BLaER1 (cell line): ENCODE data around the gene SPEG.

Experiments
- H3K27ac ChIP-seq: shearing (Covaris generic); formaldehyde crosslinking; 2 replicates; pipeline ENCODE4 v1.8.1; 2022
- H3K27me3 ChIP-seq: shearing (Covaris generic); formaldehyde crosslinking; 2 replicates; pipeline ENCODE4 v1.8.1; 2022
- H3K36me3 ChIP-seq: shearing (Covaris generic); formaldehyde crosslinking; 2 replicates; pipeline ENCODE4 v1.8.1; 2022
- H3K4me1 ChIP-seq: shearing (Covaris generic); formaldehyde crosslinking; 2 replicates; pipeline ENCODE4 v1.8.1; 2022
- H3K4me2 ChIP-seq: shearing (Covaris generic); formaldehyde crosslinking; 2 replicates; pipeline ENCODE4 v1.8.1; 2022
- H3K4me3 ChIP-seq: shearing (Covaris generic); formaldehyde crosslinking; 2 replicates; pipeline ENCODE4 v1.8.1; 2022
- H3K9ac ChIP-seq: shearing (Covaris generic); formaldehyde crosslinking; 2 replicates; pipeline ENCODE4 v1.8.1; 2022
- H3K9me3 ChIP-seq: shearing (Covaris generic); formaldehyde crosslinking; 2 replicates; pipeline ENCODE4 v1.8.1; 2022
- H4K20me1 ChIP-seq: shearing (Covaris generic); formaldehyde crosslinking; 2 replicates; pipeline ENCODE4 v1.8.1; 2022
- Cebpa-rat ChIP-seq: shearing (Covaris generic); IDR thresholded peaks from 2 replicates; pipeline ENCODE4 v1.8.1; 2022

Gene SPEG

DNA sequence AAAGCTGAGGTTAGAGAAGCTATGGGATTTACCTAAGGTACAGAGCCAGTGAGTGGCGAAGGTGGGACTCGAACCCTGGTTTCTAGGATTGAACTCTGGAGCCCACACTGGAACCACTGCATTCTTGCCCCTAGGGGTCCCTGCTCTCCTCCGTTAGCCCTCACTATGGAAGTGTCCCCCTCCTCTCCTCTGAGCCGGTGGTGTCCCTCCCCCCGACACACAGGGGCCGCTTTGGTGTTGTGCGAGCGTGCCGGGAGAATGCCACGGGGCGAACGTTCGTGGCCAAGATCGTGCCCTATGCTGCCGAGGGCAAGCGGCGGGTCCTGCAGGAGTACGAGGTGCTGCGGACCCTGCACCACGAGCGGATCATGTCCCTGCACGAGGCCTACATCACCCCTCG lies 55.5 kb downstream of the SPEG start:
- H3K4me3 ChIP-seq = no peak overlapping the region
- no peak for TF ChIP-seq Cebpa-rat
- no peaks in the 10 kb centered on the region for H3K36me3 ChIP-seq
- peaks cover 9% of the 10 kb centered on the region for H3K4me1 ChIP-seq
- H3K9me3 ChIP-seq = no peaks in the 10 kb centered on the region
- H3K9ac ChIP-seq = no peak overlapping the region
- H3K27me3 ChIP-seq = peaks cover 29% of the 10 kb centered on the region
- H3K27ac ChIP-seq = no peak overlapping the region
- H3K4me2 ChIP-seq = no peak overlapping the region
- H4K20me1 ChIP-seq = 0 out of 2 replicates have a peak, but pooled peaks cover 8% of the 10 kb centered on the region

DNA sequence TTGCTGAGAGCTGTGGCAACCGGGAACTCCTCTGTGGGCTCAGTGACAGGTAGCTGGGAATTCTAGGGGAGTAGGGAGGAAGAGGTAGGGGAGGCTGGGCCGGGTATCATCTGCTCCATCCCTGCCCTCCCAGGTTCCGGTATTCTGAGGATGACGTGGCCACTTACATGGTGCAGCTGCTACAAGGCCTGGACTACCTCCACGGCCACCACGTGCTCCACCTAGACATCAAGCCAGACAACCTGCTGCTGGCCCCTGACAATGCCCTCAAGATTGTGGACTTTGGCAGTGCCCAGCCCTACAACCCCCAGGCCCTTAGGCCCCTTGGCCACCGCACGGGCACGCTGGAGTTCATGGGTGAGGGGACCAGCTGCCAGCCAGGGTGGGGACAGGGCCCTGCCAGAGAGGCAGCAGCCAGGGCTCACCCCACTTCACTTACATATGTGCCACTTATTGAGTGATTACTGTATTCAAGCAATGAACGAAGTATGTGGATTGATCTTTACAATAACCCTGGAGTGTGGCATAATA lies 56.0 kb downstream of the SPEG start:
- H3K27me3 ChIP-seq = peaks cover 29% of the 10 kb centered on the region
- no peak overlapping the region for H3K27ac ChIP-seq
- no peaks in the 10 kb centered on the region for H3K9me3 ChIP-seq
- H3K9ac ChIP-seq = no peak overlapping the region
- peaks cover 14% of the 10 kb centered on the region for H3K4me1 ChIP-seq
- no peaks in the 10 kb centered on the region for H3K36me3 ChIP-seq
- H3K4me2 ChIP-seq = no peak overlapping the region
- H4K20me1 ChIP-seq = 0 out of 2 replicates have a peak, but pooled peaks cover 6% of the 10 kb centered on the region
- no peak overlapping the region for H3K4me3 ChIP-seq
- TF ChIP-seq Cebpa-rat = no peak

GRCh38 chr2:219491278-219491963 lies 56.8 kb downstream of the SPEG start:
- Histone ChIP-seq H3K27ac (no peak overlapping the region), H3K36me3 (no peaks in the 10 kb centered on the region), H3K9me3 (no peaks in the 10 kb centered on the region), H4K20me1 (no peaks in the 10 kb centered on the region), H3K27me3 (peaks cover 29% of the 10 kb centered on the region), H3K9ac (no peak overlapping the region), H3K4me2 (no peak overlapping the region), H3K4me1 (peaks cover 18% of the 10 kb centered on the region), H3K4me3 (no peak overlapping the region)
- no peak for TF ChIP-seq Cebpa-rat

- Histone ChIP-seq H3K27ac (no peak overlapping the region), H3K36me3 (no peaks in the 10 kb centered on the region), H4K20me1 (no peaks in the 10 kb centered on the region), H3K4me1 (peaks cover 26% of the 10 kb centered on the region), H3K9me3 (no peaks in the 10 kb centered on the region), H3K9ac (no peak overlapping the region), H3K4me2 (no peak overlapping the region), H3K4me3 (no peak overlapping the region), H3K27me3 (peaks cover 37% of the 10 kb centered on the region)
- TF ChIP-seq Cebpa-rat = no peak
Measured at GRCh38 chr2:219492575-219492974, 57.9 kb downstream of the SPEG start.

GRCh38 chr2:219493086-219493485 lies 58.4 kb downstream of the SPEG start:
- Histone ChIP-seq H3K9ac (no peak overlapping the region), H3K4me2 (no peak overlapping the region), H3K4me3 (no peak overlapping the region), H3K4me1 (peaks cover 31% of the 10 kb centered on the region), H4K20me1 (no peaks in the 10 kb centered on the region), H3K27ac (no peak overlapping the region), H3K27me3 (peaks cover 42% of the 10 kb centered on the region), H3K9me3 (no peaks in the 10 kb centered on the region), H3K36me3 (no peaks in the 10 kb centered on the region)
- TF ChIP-seq Cebpa-rat = no peak

DNA sequence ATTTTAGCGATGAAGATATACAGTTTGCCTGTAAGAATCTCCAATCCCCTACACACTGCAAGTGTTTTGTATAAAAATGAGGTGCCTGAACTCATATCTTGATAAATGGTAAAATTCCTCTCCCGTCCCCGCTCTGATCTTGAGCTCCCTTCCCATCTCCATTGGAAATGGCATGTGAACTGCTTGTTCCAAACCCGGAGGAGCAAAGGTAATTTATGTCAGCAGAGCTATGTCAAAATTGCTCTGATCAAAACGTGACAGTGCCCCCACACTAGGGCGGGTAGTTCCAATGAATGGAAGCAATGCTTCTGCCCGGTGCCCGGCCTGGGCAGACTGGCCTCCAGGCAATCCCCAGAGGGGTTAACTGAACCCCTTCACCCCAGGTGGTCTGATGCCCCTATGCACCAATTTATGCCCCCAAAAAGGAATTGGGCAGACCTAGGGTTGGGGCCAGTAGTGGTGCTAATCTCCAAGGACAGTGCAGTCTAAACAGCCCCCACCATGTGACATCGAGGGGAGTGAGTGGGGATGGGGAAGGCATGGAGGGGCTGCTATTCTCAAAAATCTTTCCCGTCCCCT lies 60.4 kb downstream of the SPEG start:
- Histone ChIP-seq H3K27me3 (peaks cover 46% of the 10 kb centered on the region), H3K27ac (no peak overlapping the region), H3K36me3 (no peaks in the 10 kb centered on the region), H3K4me1 (peaks cover 44% of the 10 kb centered on the region), H3K9ac (no peak overlapping the region), H3K4me2 (peak overlapping the region; percentile 62), H3K4me3 (no peak overlapping the region), H3K9me3 (no peaks in the 10 kb centered on the region), H4K20me1 (no peaks in the 10 kb centered on the region)
- no peak for TF ChIP-seq Cebpa-rat

- no peaks in the 10 kb centered on the region for H4K20me1 ChIP-seq
- peak overlapping the region; percentile 62 for H3K4me2 ChIP-seq
- H3K9me3 ChIP-seq = no peaks in the 10 kb centered on the region
- TF ChIP-seq Cebpa-rat = no peak
- H3K36me3 ChIP-seq = no peaks in the 10 kb centered on the region
- H3K9ac ChIP-seq = no peak overlapping the region
- peaks cover 47% of the 10 kb centered on the region for H3K4me1 ChIP-seq
- peaks cover 46% of the 10 kb centered on the region for H3K27me3 ChIP-seq
- no peak overlapping the region for H3K4me3 ChIP-seq
- no peak overlapping the region for H3K27ac ChIP-seq
Measured at GRCh38 chr2:219495531-219496122, 61.0 kb downstream of the SPEG start.

- Histone ChIP-seq H3K36me3 (no peaks in the 10 kb centered on the region), H3K9ac (no peak overlapping the region), H3K4me3 (no peak overlapping the region), H3K4me1 (peaks cover 47% of the 10 kb centered on the region), H3K27me3 (peaks cover 46% of the 10 kb centered on the region), H4K20me1 (no peaks in the 10 kb centered on the region), H3K27ac (no peak overlapping the region), H3K4me2 (peak overlapping the region; percentile 62), H3K9me3 (no peaks in the 10 kb centered on the region)
- TF ChIP-seq Cebpa-rat = no peak
Measured at GRCh38 chr2:219496247-219496824, 61.7 kb downstream of the SPEG start.

DNA sequence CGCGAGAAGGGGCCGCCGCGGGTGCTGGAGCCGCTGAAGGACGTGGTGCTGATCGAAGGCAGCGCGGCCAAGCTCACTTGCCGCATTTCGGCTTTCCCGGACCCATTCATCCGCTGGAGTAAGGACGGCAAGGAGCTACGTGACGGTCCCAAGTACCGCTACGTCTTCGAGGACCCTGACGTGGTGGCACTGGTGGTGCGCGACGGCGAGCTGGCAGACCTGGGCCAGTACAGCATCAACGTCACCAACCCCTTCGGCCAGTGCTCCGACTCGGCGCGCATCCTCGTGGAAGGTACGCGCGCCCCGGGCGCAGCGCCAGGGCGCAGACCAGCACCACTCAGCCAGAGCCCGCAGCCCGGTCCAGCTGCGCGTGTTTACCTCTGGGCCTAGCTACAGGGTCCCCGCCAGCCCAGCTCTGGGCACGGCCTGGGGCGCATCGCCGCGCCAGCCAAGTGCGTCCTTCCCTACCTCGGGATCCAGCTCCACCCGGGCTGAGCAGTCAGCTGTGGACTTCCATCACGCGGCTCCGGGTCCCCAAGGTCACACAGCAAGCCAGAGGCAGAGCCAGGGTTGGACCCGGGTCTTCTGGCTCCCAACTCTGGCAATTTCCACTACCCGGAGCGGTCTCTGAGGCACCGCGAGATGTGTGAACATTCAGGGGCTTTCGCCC lies 62.3 kb downstream of the SPEG start:
- Histone ChIP-seq H3K27me3 (peaks cover 46% of the 10 kb centered on the region), H3K9me3 (no peaks in the 10 kb centered on the region), H3K4me3 (no peak overlapping the region), H3K9ac (no peak overlapping the region), H4K20me1 (no peaks in the 10 kb centered on the region), H3K4me1 (peaks cover 47% of the 10 kb centered on the region), H3K27ac (no peak overlapping the region), H3K4me2 (0 out of 2 replicates have a peak overlapping the region, but pooled peaks have one; percentile 96), H3K36me3 (peaks cover 2% of the 10 kb centered on the region; the same call in 1 of the 2 replicates)
- no peak for TF ChIP-seq Cebpa-rat
